Measurements from ENCODE around the gene MLEC. TPM values are rescaled to one million over a fixed set of nuclear protein-coding genes. Genes with fewer than 3 reads are reported as not detected.
A peak's percentile ranks its signal among the peaks of the same experiment; 100 is the strongest.
"Not testable (repeated sequence)": the region's sequence is repeated elsewhere in the genome, so short reads cannot be mapped to it uniquely, and the experiment has no call there.

Gene MLEC
- total RNA-seq, 1 donor from 2014 or later = 167 TPM

GRCh38 chr12:120726961-120727360 lies 40.0 kb downstream of the MLEC start:
- Mint-ChIP-seq H3K27ac (ENCODE audit: unreplicated experiment) (no peak overlapping the region), H3K36me3 (ENCODE audit: low read depth) (peaks cover 8% of the 10 kb centered on the region), H3K4me3 (peak overlapping the region; percentile 85), H3K27me3 (ENCODE audit: low read depth) (no peaks in the 10 kb centered on the region), H3K9me3 (no peaks in the 10 kb centered on the region), H3K4me1 (peaks cover 18% of the 10 kb centered on the region)
- DNase-seq (ENCODE audit: low read depth, low spot score) = no peak
- TF ChIP-seq CTCF (conservative IDR thresholded peaks at IDR 0.05) = no peak

GRCh38 chr12:120732198-120732597 lies 45.2 kb downstream of the MLEC start:
- not testable (repeated sequence) for H3K4me1 Mint-ChIP-seq; H3K27ac Mint-ChIP-seq (ENCODE audit: unreplicated experiment); H3K9me3 Mint-ChIP-seq; H3K4me3 Mint-ChIP-seq; DNase-seq (ENCODE audit: low read depth, low spot score); H3K27me3 Mint-ChIP-seq (ENCODE audit: low read depth)
- H3K36me3 Mint-ChIP-seq (ENCODE audit: low read depth) = peaks cover 14% of the 10 kb centered on the region

- H3K27ac Mint-ChIP-seq (ENCODE audit: unreplicated experiment) = no peak overlapping the region
- no peaks in the 10 kb centered on the region for H3K4me1 Mint-ChIP-seq
- no peaks in the 10 kb centered on the region for H3K9me3 Mint-ChIP-seq
- H3K4me3 Mint-ChIP-seq = no peak overlapping the region
- H3K27me3 Mint-ChIP-seq (ENCODE audit: low read depth) = no peaks in the 10 kb centered on the region
- no peak for TF ChIP-seq CTCF (conservative IDR thresholded peaks at IDR 0.05)
- no peak for DNase-seq (ENCODE audit: low read depth, low spot score)
- H3K36me3 Mint-ChIP-seq (ENCODE audit: low read depth) = peaks cover 14% of the 10 kb centered on the region
These were observed 46.6 kb downstream of the MLEC start for GRCh38 chr12:120733574-120733973.

- no peak for TF ChIP-seq CTCF (conservative IDR thresholded peaks at IDR 0.05)
- Mint-ChIP-seq H3K4me3 (no peak overlapping the region), H3K36me3 (ENCODE audit: low read depth) (peaks cover 14% of the 10 kb centered on the region), H3K9me3 (no peaks in the 10 kb centered on the region), H3K27me3 (ENCODE audit: low read depth) (no peaks in the 10 kb centered on the region), H3K27ac (ENCODE audit: unreplicated experiment) (no peak overlapping the region), H3K4me1 (no peaks in the 10 kb centered on the region)
- DNase-seq (ENCODE audit: low read depth, low spot score) = no peak
These were observed 47.3 kb downstream of the MLEC start for GRCh38 chr12:120734210-120734609.

GRCh38 chr12:120735181-120735580 lies 48.2 kb downstream of the MLEC start:
- H3K27me3 Mint-ChIP-seq (ENCODE audit: low read depth) = no peaks in the 10 kb centered on the region
- no peaks in the 10 kb centered on the region for H3K4me1 Mint-ChIP-seq
- no peak overlapping the region for H3K27ac Mint-ChIP-seq (ENCODE audit: unreplicated experiment)
- TF ChIP-seq CTCF (conservative IDR thresholded peaks at IDR 0.05) = no peak
- no peak for DNase-seq (ENCODE audit: low read depth, low spot score)
- H3K9me3 Mint-ChIP-seq = no peaks in the 10 kb centered on the region
- peaks cover 14% of the 10 kb centered on the region for H3K36me3 Mint-ChIP-seq (ENCODE audit: low read depth)
- no peak overlapping the region for H3K4me3 Mint-ChIP-seq

GRCh38 chr12:120736404-120737331 lies 49.7 kb downstream of the MLEC start:
- peaks cover 10% of the 10 kb centered on the region for H3K36me3 Mint-ChIP-seq (ENCODE audit: low read depth)
- H3K4me1 Mint-ChIP-seq = no peaks in the 10 kb centered on the region
- no peaks in the 10 kb centered on the region for H3K27me3 Mint-ChIP-seq (ENCODE audit: low read depth)
- TF ChIP-seq CTCF (conservative IDR thresholded peaks at IDR 0.05) = no peak
- H3K27ac Mint-ChIP-seq (ENCODE audit: unreplicated experiment) = no peak overlapping the region
- no peaks in the 10 kb centered on the region for H3K9me3 Mint-ChIP-seq
- no peak for DNase-seq (ENCODE audit: low read depth, low spot score)
- H3K4me3 Mint-ChIP-seq = no peak overlapping the region
